Heart right ventricle (tissue), 16 donors: ENCODE measurements around the gene GRWD1. TPM values are rescaled to one million over a fixed set of nuclear protein-coding genes. Genes with fewer than 3 reads are reported as not detected.

Source experiments
- ATAC-seq, 8 donors: fragments of 200-7000 bp; cut with Tn5 transposase; one replicate each; pipeline ENCODE4 v1.9.1; 2020; ENCODE audit warnings: mild to moderate bottlenecking in 8 of 8, moderate library complexity in 8 of 8, moderate number of reproducible peaks in 1 of 8
- DNase-seq, 2 donors: peaks; one replicate each; pipeline ENCODE4 v3.0.0-alpha.2; 2020
- H3K27ac ChIP-seq, 10 donors: fragments of 200-600 bp; sonication (generic) in 2 of 10; one replicate each; pipeline versions ENCODE4 v1.5.0 to v1.8.0; 2020 to 2022; ENCODE audit warnings: mild to moderate bottlenecking in 3 of 10
- H3K27me3 ChIP-seq, 7 donors: fragments of 200-600 bp; one replicate each; pipeline ENCODE4 v1.8.0; 2021 to 2022; ENCODE audit warnings: mild to moderate bottlenecking in 2 of 7
- H3K36me3 ChIP-seq, 9 donors: fragments of 200-600 bp; sonication (generic) in 1 of 9; one replicate each; pipeline versions ENCODE4 v1.5.0 to v1.8.0; 2020 to 2022; ENCODE audit warnings: mild to moderate bottlenecking in 2 of 9
- H3K4me1 ChIP-seq, 9 donors: fragments of 200-600 bp; sonication (generic) in 1 of 9; one replicate each; pipeline versions ENCODE4 v1.5.0 to v1.8.0; 2020 to 2022; ENCODE audit warnings: mild to moderate bottlenecking in 4 of 9
- H3K4me3 ChIP-seq, 10 donors: fragments of 200-600 bp; sonication (generic) in 2 of 10; one replicate each; pipeline versions ENCODE4 v1.5.0 to v1.8.0; 2020 to 2022; ENCODE audit warnings: mild to moderate bottlenecking in 7 of 10, moderate library complexity in 2 of 10
- H3K9me3 ChIP-seq, 11 donors: fragments of 200-600 bp in 10 of 11; sonication (generic) in 2 of 11; one replicate each; pipeline versions ENCODE4 v1.5.0 to v1.8.0; 2013 to 2022; ENCODE audit warnings: mild to moderate bottlenecking in 2 of 11, control low read depth in 1 of 11, moderate library complexity in 1 of 11
- WGBS, 2 donors: extraction: QIAGEN DNeasy Blood & Tissue Kit; methylation state at CpG; one replicate each; pipeline ENCODE4 v1.1.7; 2013; ENCODE audit warnings: inconsistent platforms in 1 of 2; 5-methylcytosine and 5-hydroxymethylcytosine counted together
- intact Hi-C, 10 donors: fragments of 100-400 bp; cut with DNase I; formaldehyde crosslinking; loops; one replicate each; pipeline versions ENCODE4 v1.11.1 to v1.14.2; 2022
- polyA plus RNA-seq, 2 donors: library from polyadenylated mRNA; stranded (reverse); fragments of 200-250 nt; gene quantifications; one replicate each; pipeline ENCODE4 v1.2.3, GENCODE V29; 2013
- total RNA-seq, 10 donors: library from RNA; stranded (reverse); fragmentation: NEBNext Ultra II Directional in 3 of 10; extraction: Animal tissue kit (Norgen Biotek cat#: 25700) in 3 of 10; gene quantifications; one replicate each; pipeline versions ENCODE4 v1.2.1 to v1.2.4, GENCODE V29; 2021 to 2023
- TF ChIP-seq, protein P1 (sequence below), 9 donors: fragments of 200-600 bp; sonication (generic) in 2 of 9; IDR thresholded peaks; one replicate each; pipeline versions ENCODE4 v1.5.0 to v1.8.0; 2021 to 2022; ENCODE audit warnings: antibody characterized with exemption in 9 of 9, mild to moderate bottlenecking in 5 of 9, moderate library complexity in 1 of 9
- donor health status: Arrhythmogenic right ventricular cardiomyopathy.
- donor health status: ischemic (EF 13 %, LVEDD 7.1; RV severe dilation, severe dysfunction).
- donor health status: healthy with polysubstance abuse.
- donor health status: DM: no; HTN: yes; CAD: no.
- donor health status: DM: no; HTN: no; CAD: no.
- donor health status: ischemic (EF 25% LVEDD 6.9; RV normal size, moderate dysfunction).
- donor health status: ischemic (EF 25% LVEDD 5.7; RV mildly dilated, moderate dysfunction).
- donor health status: healthy.
- donor health status: DM: yes; HTN: yes; CAD: no.
- donor health status: Ischemic cardiomyopathy.
- donor health status: ischemic (EF 35%, LVEDD 5.7; RV mildly dilated, moderate dysfunction).
- donor health status: nonischemic (EF 11% LVEDD 7.7; RV severe dilation, severe dysfunction).
- donor health status: DM: yes; HTN: yes; CAD: no.
- donor health status: PGD.
- donor health status: ischemic (EF 29% LVEDD 5.4; RV normal size, mild dysfunction).
- donor health status: nonischemic (EF 23%, LVEDD 6.1; RV moderate dilation, normal function).

GRWD1 gene
- total and polyA plus RNA-seq, 12 donors, result 5.6 to 26.2 (median 17.0) TPM

DNA sequence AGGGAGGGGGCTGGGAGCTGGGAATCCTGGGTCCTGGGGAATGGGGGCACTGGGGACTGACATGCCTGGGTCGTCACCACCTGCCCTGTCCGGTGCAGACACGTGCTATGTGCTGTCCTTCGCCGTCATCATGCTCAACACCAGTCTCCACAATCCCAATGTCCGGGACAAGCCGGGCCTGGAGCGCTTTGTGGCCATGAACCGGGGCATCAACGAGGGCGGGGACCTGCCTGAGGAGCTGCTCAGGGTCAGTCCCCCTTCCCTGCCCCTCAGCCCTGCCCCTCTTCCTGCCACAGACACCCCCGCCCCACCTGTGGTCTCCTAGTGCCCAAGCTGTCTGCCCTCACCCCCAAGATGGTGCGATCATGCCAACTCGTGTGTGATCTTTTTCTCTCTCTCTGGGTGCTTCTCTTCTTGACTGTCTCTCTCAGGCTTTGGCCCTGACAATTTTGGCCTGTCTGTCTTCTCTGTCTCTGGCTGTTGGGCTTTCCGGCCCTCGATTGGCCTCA, 28.4 kb downstream of the GRWD1 start:
- intact Hi-C loops, result loop anchor here in 1 of 10 donors (10.0 kb wide), 1 partner anchor 481 kb away; the partner anchor contains the start of gene BAX
- no peak for ATAC-seq
- H3K4me3 ChIP-seq, result no peak overlapping the region
- H3K4me1 ChIP-seq, result peaks cover 7 to 30% (median 11%) of the 10 kb centered on the region in 9 donors
- H3K36me3 ChIP-seq, result peaks cover 0 to 89% (median 73%) of the 10 kb centered on the region in 9 donors
- DNase-seq, result no peak
- no peak overlapping the region for H3K27ac ChIP-seq
- TF ChIP-seq, protein P1, sequence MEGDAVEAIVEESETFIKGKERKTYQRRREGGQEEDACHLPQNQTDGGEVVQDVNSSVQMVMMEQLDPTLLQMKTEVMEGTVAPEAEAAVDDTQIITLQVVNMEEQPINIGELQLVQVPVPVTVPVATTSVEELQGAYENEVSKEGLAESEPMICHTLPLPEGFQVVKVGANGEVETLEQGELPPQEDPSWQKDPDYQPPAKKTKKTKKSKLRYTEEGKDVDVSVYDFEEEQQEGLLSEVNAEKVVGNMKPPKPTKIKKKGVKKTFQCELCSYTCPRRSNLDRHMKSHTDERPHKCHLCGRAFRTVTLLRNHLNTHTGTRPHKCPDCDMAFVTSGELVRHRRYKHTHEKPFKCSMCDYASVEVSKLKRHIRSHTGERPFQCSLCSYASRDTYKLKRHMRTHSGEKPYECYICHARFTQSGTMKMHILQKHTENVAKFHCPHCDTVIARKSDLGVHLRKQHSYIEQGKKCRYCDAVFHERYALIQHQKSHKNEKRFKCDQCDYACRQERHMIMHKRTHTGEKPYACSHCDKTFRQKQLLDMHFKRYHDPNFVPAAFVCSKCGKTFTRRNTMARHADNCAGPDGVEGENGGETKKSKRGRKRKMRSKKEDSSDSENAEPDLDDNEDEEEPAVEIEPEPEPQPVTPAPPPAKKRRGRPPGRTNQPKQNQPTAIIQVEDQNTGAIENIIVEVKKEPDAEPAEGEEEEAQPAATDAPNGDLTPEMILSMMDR (IDR thresholded peaks at IDR 0.05), result no peak
- WGBS, 2 donors, result 86 to 92% methylated on average over 15 to 16 of the region's 16 CpGs
- no peaks in the 10 kb centered on the region for H3K27me3 ChIP-seq
- no peaks in the 10 kb centered on the region for H3K9me3 ChIP-seq

DNA sequence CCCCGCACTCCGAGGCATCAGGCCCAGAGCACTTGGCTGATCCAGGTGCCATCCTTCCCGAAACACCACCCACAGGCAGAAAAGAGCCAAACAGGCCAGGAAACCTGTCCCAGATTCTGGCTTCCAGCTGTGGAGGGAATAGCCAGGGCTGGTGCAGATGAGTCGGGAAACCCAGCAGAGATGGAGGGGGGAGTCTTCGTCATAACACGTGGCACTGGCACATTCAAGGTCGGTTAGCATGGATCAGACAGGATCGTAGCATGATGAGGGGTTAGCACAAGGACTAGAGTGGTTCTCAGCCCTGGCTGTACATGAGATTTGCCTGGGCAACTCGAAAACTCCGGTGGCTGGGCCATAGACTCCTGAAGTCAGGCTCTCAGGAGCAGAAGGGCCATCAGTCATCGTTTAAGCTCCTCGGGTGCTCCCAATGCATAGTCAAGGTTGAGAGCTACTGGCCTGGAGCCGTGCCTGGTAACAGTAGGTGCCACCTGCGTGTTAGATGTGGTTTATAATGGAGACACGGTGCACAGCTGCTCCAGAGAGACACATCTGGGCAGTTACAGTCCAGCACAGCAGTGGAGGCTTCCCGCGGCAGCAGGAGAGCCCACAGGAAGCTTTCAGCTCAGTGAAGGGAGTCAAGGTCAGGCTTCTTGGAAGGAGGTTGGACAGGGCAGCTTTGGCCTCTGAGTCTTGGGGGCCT, 29.7 kb downstream of the GRWD1 start:
- no peak for ATAC-seq
- no peak overlapping the region for H3K4me3 ChIP-seq
- WGBS, 2 donors, result 89 to 92% methylated on average over 17 of the region's 17 CpGs
- no peaks in the 10 kb centered on the region for H3K9me3 ChIP-seq
- intact Hi-C loops, result loop anchor here in 1 of 10 donors (10.0 kb wide), 1 partner anchor 479 kb away; the partner anchor contains the start of gene BAX
- no peak overlapping the region for H3K27ac ChIP-seq
- H3K4me1 ChIP-seq, result peaks cover under 1 to 28% (median 6%) of the 10 kb centered on the region in 9 donors
- no peaks in the 10 kb centered on the region for H3K27me3 ChIP-seq
- TF ChIP-seq, protein P1 (IDR thresholded peaks at IDR 0.05), result no peak
- peaks cover 0 to 92% (median 70%) of the 10 kb centered on the region in 9 donors for H3K36me3 ChIP-seq
- DNase-seq, result no peak

DNA sequence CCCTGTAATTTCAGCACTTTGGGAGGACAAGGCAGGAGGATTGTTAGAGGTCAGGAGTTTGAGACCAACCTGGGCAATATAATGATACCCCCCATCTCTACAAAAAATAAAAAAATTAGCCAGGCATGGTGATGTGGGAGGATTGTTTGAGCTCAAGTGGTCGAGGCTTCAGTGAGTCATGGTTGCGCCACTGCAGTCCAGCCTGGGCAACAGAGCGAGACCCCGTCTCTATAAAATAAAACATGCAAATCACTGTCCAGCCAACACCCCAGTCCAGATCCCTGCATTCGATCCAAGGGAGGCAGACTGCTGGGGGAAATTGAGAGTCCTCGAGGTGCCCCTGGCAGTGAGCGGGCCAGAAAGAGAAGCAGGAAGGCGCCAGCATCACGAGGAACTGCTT, 30.4 kb downstream of the GRWD1 start:
- Histone ChIP-seq H3K4me1 (peaks cover 5 to 28% (median 6%) of the 10 kb centered on the region in 9 donors), H3K27me3 (no peaks in the 10 kb centered on the region), H3K4me3 (no peak overlapping the region), H3K36me3 (peaks cover 0 to 85% (median 64%) of the 10 kb centered on the region in 9 donors), H3K27ac (no peak overlapping the region), H3K9me3 (no peaks in the 10 kb centered on the region)
- no peak for ATAC-seq
- 96% methylated on average over 9 of the region's 9 CpGs for WGBS, 2 donors
- no peak for DNase-seq
- intact Hi-C loops, result loop anchor here in 1 of 10 donors (10.0 kb wide), 1 partner anchor 479 kb away; the partner anchor contains the start of gene BAX
- TF ChIP-seq, protein P1 (IDR thresholded peaks at IDR 0.05), result no peak

DNA sequence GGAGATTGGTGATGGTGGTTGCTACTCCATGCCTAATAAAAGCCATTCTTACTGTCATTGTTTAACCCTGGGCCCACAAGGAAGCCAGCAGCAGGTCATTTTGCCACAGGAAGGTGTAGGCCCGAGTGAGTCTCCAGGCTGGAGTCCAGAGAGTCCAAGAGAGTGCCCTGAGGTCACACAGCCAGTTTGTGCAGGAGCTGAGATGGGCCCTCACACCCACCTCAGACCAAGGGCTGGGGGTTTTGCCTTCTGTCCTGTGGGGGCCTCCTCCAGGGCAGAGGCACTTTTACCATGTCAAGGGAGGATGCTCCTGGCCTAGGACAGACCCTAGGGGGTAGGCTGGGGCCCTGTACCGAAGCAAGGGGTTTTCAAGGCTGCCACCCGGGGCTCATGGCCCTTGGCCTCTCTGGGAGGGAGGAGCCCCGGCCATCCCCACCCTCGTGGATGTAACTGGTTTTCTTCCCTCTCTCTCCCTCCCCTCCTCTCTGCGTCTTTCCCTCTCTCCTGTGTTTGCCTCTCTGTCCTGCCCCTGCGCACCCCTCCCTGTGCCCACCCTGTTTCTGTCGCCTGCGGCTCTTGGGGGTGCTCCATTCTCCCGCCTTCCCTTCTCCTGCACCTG, 31.4 kb downstream of the GRWD1 start:
- H3K36me3 ChIP-seq, result peaks cover 0 to 75% (median 54%) of the 10 kb centered on the region in 9 donors
- no peaks in the 10 kb centered on the region for H3K27me3 ChIP-seq
- WGBS, 2 donors, result 78 to 81% methylated on average over 10 of the region's 10 CpGs
- no peak overlapping the region for H3K4me3 ChIP-seq
- DNase-seq, result no peak
- H3K4me1 ChIP-seq, result peaks cover 12 to 29% (median 16%) of the 10 kb centered on the region in 9 donors
- H3K27ac ChIP-seq, result no peak overlapping the region
- H3K9me3 ChIP-seq, result no peaks in the 10 kb centered on the region
- intact Hi-C loops, result loop anchor here in 1 of 10 donors (10.0 kb wide), 1 partner anchor 478 kb away; the partner anchor contains the start of gene BAX
- no peak for ATAC-seq
- TF ChIP-seq, protein P1 (IDR thresholded peaks at IDR 0.05), result no peak
